ENCODE measurements around the gene ASIC2.

The ASIC2 gene

DNA sequence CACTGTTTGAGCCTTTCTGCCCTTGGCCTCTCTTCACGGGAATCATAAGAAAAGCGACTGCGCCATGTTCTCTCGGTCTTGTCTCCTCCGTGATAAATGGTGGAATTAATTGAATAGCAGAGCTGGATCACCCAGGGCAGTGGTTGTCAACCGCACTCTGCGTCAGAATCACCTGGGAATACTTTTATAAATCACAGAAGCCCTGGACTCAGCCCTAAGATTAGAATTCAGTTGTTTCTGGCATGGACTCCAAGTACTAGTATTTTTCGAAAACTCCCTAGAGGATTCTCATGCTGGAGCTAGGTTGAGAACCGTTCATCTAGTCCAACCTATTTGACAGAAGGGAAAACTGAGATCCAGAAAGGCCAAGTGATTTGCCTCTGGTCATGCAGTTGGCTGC lies 237.3 kb downstream of the ASIC2 start:
- no peak for DNase-seq

DNA sequence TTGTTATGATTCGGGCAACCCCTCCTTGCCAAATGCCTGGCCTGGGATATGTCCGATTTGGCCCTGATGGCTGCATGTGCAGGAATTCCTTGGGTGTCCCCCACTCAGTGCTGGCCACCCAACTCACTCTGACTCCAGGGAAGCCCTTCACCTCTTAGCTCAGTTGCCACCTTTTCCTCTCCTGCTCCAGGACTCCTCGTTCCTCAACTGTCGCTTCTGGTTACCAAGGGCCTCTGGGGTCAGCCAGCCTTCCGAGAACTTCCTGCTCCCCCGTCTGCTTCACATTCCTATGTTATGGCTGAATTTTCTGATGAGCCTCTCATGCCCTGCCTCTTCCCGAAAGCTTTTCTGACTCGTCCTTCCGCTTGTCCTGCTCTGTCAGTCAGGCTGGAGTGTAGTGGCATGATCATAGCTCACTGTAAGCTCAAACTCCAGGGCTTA lies 237.9 kb downstream of the ASIC2 start:
- no peak for DNase-seq

DNA sequence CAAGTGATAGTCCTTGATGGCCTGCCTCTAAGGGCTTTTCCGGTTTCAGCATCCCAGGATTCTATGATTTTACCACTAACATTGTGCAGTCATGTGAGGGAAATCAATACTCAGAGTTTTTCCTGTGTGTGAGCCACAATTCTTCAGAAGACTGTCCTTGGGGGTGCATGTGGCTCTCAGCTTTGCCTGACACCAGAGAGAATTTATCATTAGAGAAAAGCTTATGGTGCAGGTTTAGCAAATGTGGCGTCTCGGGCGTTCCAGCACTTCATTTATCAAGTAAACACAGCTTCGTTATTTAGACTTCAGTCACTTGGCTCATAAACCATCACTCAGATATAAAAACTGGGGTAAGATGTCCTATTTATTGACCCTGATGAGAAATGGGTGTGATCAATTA lies 238.7 kb downstream of the ASIC2 start:
- DNase-seq = no peak

DNA sequence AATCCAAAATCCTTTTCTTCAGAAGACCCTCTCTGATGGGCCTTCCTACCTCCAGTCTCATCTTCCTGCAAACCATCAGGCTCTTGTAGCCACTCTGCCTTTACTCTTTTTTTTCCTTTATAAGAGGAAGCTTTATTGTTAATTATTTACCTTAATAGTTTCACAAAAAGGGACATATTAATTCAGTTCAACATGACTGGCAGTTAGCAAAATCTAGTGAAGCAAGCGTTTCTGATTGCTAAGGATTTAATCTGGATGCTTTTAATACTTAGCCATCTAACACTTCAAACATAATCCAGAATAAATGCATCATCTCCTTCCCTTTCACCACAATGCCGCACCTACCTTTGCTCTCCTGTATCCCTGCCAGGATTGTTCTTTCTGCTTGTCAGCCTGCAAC lies 239.4 kb downstream of the ASIC2 start:
- DNase-seq = no peak

DNA sequence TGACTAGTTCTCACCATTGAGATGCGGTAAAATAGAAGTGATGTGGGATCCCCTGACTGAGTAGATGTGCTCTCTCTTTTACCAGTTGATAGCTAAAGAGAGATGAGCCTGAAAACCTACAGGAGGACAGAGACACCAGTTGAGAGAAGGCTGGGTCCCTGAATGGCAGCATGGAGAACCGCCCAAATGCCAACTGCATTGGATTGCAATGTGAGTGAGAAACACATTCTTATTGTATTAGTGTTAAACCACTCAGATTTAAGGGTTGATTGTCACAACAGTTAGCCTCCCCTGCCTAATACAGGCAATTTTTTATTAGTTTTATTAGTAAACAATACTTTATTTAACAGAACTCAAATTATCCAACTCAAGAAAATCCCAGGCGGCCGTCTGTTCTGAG lies 240.2 kb downstream of the ASIC2 start:
- no peak for DNase-seq

DNA sequence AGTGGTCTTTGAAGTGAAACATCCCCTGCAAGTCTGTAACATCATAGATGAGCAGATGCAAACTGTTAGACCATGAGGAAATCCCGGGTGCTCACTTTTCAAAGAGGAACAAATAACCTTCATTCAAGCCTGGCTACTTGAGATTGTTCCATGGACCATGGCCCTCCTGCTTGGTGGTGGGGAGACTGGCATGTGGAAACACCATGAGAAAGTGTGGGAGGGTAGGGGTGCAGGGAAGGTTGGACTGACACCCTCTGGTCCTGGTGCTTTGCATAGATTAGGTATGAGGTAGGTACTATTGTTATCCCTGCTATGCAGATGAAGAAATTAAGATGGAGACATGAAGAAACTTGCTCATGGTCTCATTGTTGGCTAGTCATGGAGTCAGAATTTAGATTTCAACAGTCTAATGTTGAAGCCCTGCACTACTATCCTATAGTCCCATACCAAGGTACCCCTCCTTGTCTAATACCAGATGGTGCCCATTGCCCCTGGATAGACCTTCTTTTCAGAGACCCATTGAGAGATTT lies 242.4 kb downstream of the ASIC2 start:
- no peak for DNase-seq

DNA sequence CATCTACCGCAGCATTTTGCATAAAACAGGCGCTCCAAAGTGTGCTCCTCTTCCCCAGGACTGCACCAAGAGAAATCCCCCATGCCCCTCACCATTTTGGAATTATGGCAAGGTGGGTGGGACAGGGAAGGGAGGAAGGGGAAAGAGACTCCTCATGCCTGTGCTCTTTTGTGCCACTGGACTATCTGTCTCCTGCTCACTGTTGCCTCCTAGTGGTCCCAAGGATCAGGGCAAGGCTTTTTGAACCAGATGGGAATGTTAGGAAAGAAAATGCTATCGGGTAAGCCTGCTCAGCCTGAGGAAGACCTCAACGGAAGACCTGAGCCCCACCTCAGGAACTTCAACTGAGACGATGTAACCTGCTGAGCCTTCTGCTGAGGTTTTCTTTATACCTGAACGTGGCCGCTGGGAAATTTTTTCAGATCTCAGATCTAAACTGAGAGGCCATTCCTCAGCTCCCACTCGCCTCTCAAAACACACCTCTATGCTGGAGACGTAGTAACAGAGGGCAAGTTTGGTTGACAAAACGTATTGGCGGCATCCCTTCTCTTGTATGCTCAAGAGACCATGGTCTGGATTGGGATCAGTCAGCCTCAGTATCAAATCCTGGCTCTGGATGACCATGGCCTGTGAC lies 243.2 kb downstream of the ASIC2 start:
- peak; percentile 30 for DNase-seq

DNA sequence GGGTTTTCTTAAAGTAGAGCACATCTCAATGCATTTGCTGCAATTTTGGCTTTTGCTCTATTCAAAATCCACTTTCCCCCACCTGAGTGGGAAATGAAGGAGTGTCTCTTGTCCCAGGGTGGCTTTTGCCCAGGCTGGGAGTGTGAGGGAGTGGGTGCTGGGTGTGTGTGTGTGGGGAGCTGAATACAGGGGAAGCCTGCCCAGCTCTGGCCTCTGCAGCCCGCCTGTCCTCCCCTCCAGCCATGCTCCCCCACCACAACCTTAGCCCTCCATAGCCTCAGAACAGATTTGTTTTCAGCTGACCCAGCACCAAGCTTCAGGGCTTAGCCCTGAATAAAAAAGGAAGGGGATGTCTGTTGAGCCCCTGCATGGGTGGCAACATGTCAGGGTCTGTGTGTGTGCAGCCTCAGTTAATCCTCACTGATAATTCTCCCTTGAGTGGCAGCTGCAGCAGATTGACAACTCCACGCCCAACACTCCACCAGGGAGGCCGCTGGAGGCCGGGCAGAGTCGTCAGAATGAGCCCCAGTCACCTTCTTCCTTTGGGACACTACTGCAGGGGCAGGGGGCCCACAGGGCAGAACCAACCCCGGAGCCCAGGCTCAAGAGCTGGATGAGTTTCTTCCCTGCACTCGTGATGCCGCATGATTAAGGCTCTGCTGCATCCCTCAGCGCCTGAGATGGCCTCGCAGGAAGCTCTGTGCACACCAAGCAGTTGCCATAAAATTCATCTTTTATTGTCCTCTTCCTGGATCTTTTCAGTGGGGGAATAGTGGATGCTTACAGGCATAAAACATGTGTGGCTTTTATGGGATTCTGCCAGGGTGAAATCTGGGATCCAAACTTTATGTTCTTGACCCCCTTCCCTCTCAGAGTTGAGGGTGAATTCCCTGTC lies 246.5 kb downstream of the ASIC2 start:
- DNase-seq = no peak

DNA sequence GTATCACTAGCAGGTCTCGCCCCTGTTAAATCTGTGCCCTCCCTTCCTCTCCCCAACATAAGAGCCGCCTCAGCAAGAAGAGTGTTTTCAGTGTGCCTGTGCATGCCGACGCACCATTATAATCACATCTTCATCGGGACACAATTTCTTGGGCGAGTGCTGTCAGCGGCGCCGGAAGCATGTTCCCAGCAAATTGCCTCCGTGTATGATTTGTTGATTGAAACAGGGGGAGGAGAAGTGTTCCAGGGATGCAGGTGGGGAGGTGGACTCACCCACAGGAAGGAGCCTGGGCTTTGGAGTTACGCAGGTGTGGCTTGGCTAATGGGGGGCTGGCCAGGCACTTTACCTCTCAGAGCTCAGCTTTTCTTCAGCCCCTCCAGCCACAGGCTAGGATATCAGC lies 247.9 kb downstream of the ASIC2 start:
- no peak for DNase-seq

DNA sequence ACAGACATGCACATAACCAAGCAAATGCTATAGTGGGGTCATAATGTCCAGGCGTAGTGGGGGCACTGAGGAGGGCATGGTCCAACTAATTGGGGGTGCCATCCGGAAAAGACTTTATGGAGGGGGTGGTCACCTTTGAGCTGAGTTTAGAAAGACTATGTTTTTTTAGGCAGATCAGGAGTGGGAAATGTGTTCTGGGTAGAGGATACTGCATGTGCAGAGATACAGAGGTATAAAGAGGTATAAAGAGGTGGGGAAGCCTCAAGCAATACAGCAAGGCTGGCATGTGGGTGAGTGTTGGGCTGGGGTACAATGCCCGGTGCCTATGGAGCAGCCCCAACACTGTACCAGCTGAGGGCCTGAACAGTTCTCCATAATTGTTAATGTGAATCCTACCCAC lies 248.3 kb downstream of the ASIC2 start:
- no peak for DNase-seq

DNA sequence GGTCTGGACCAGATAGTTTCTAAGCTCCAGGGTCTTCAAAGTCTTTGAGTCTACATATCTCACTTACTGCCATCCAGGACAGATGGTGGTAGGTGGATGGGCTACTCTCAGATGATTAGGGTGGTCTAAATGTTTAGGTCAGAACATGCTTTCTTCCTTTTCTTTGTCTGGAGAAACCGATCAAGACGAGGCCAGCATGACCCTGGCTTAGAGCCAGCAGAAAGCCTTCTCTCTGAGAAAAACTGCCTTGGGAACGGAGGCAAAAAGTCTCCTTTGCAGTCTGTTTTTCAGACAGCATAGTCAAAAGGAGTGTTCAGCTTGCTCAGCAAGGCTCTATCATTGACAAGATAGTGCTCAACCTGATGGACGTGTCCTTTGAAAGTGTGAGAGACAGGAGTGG lies 252.6 kb downstream of the ASIC2 start:
- DNase-seq = no peak

DNA sequence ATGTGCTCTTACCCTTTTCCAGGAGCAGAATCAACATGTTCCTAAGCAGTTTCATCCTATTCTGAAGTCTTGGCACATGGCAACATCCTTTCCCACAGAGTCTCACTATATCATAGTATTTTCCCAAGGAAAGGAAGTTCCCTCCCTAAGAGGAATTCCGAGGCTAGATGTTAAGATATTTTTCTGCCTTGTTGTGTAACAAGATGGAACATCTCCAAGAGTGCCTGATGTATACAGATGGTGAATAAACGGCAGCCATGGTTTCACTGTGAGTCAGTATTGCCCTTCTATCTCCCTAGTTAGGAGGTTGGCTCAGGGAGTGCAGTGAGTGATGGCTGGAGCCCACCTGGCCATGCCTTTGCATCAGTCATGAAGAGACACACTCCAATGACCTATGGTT lies 253.2 kb downstream of the ASIC2 start:
- no peak for DNase-seq

DNA sequence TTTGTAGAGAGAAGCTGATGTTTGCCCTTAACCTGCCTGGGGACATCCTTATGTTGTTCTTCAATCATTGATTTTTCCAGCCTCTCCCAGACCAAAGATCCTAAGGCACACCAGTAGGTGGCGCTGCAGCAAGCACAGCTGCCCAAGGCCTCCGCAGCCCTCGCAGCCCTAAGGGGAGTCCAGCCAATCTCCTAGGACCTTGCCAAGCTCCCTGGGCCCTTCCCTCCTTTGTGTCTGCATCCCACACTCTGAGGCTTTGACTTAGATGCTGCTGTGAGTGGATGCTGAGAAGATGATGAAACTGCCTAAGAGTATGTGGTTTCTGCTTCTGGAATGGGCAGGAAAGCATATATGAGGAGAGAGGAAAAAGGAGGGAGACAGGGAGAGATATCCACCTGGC lies 254.4 kb downstream of the ASIC2 start:
- DNase-seq = no peak

DNA sequence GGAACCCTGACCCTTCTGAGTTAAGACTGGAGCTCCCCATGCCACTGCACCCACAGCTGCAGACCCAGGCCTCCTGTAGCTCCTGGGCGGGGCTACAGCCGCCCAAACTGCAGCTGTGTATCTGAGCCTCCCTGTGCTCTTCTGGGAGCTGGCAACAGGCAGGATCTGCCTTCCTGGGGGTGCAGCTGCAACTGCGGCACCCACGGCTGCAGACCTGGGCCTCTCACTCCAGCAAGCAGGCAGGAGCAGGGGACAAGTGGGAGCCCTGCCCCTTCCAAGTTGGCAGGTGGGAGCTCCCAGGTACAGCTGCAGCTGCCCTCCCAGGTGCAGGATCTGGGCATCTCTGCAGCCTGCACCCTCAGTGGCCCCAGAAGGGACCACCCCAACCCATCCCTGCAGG lies 259.9 kb downstream of the ASIC2 start:
- DNase-seq = no peak

DNA sequence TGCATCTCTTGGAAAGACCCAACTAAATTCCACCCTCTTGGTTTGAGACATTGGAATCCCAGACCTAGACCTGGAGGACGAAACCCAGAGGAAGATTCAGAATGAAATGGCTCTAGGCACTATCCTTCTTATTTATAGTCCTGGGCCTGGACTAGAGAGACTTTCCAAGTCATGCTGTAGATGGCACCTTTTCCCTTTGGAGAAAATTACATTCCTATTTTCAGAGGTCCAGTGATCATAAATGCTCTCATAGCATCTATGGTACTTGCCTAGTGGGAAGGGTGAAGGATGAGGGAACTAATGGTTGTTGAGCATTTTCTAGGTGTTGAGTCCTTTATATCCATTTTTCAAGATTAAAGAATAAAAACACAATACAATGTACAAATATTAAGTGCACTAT lies 264.3 kb downstream of the ASIC2 start:
- DNase-seq = no peak

DNA sequence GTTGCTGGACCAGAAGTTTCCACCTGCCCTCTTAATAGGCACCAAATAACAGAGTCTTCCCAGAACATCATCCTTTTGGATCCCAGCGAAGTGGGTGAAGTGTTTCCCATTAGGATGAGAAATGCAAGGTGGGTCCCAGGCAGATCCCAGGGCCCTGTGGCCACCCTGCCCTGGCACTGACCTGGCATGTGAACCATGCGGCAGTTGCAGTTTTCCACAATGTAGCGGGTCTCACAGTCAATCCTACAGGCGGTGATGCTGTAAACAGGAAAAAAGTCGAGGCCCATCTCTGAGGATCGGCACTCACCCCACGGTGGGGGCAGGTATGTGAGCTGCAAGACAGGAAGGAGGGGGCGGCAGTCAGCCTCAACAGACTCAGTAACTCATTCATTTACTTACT lies 265.0 kb downstream of the ASIC2 start:
- DNase-seq = no peak

DNA sequence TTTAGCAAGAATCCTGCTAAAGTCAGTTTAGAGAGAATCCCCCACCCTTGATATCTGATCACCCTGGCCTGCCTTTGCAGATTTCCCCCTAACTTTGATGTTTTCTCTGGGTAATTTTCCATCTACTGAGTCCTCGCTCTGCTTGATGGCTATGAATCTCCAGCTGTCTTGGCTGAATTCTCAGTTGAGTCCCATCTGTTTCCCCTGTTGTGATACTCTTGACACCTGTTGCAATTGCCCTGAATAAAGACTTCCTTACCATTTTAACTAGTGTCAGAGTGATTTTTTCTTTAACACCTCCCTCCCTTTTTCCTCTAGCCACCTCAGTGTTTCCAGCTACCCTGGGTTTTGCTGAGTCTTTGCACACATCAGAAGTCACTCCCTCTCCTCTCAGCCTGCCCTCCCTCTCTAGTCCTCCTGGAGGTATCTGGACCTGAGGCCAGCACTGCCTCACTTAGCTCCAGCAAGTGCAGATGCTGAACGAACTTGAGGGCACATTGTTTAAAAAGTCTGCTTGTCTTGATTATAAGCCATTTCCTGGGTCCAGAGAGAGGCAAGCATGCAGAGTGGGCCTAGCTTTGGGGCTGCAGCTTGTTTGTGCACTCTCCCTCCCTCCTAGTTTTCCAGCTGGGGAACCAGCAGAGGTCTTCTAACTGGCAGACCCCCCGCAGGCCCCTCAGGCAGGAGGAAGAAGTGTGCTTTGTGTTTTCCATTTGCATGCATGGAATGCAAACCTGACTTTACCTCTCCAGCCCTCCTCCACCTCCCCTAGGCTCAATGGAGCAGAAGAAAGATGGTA lies 268.2 kb downstream of the ASIC2 start:
- DNase-seq = no peak

DNA sequence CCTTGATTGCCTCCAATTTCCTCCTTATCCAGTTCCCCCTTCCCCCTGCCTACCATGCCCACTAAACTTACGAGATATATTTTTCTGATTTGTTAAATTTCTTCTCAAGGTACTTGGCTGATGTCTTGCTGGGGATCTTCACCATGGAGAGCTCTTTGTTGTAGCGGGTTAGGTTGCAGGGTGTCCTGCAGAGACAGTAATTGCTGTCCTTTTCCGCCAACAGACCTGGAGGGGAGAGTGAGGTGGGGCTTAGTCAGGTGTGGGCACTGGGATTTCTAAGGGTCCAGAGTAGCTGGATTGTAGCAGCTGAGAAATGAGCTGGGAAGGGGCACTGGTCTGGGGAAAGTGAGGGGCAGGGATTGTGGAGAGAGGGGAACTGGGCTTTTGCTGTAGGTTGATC lies 269.3 kb downstream of the ASIC2 start:
- no peak for DNase-seq

DNA sequence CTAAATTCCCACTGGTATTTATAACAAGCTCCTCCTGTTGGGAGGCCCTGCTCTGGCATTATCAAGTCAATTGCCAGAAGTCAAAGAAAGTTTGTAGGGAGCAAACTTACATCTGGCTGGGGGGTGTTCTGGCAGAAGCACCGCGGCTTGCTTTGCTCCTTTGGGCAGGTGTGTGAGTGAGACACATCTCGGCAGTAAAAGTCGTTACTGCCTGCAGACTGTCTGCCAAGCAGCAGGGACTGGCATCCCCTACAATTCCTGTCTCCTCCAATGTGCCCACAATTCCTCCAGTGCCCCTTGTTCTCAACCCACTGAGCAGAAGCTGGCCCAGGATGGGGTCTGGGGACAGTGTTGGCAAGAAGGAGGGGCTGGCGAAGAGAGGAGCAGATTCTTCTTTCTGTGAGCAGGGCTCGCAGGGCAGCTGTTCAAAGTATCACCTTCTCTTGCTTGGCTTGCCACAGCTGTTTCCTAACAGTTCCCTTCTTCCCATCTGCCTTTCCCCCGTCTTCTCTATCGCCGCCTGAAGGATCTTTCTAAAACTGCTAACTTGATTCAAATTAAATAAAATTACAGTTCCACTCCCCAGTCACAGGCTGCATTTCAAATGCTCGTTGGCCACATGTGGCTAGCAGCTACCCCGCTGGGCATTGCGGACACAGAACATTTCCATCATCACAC lies 271.2 kb downstream of the ASIC2 start:
- DNase-seq = no peak

DNA sequence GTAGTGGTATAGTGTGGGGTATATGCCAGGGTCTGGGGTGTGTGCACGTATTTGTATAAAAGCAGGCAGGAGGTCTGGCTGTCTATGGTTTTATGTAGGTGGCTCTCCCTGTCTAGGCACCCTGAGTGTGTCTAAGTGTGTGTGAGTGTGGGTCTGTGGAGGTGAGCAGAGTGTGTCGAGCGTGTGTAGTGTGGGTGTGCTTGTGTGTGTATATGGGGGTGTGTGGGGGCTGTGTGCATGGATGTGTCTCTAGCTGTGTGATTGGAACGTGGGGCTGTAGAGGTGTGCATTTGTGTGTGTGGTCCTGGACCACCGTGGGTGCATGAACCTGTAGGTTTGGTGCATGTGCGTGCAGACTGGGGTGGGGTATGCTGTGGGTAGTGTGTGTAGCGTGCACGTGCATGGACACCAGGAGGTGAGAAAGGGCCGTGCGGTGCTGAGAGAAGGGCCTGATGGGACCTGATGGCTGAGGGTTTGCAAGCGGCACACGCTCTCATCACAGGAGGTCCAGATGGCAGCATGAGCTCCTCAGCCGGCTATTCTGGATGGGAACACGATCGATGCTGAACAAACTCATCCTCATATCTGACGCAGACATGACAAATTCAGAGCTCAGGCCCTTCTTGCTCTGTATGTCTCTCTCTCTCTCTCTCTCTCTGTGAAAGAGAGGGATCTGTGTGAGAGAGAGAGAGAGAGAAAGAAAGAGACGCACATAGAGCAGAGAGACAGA lies 273.8 kb downstream of the ASIC2 start:
- DNase-seq = no peak

DNA sequence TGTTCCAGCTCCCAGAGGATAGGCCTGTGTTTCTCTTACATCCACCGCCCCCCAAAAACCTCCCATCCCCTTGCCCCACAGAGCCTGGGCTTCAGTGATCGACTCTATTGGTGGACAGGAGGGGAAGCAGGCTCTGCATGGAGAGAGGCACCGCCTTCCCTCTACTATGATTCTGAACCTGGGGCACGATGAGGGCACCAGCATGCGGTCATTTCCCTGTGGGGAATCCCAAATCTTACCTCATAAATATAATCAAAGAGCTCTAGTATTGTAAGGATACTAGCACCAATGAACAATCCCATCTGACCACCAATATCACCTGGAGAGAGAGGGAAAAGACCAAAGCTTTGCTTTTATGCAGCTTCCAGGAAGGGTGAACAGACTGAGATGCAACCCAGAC lies 275.7 kb downstream of the ASIC2 start:
- DNase-seq = no peak

DNA sequence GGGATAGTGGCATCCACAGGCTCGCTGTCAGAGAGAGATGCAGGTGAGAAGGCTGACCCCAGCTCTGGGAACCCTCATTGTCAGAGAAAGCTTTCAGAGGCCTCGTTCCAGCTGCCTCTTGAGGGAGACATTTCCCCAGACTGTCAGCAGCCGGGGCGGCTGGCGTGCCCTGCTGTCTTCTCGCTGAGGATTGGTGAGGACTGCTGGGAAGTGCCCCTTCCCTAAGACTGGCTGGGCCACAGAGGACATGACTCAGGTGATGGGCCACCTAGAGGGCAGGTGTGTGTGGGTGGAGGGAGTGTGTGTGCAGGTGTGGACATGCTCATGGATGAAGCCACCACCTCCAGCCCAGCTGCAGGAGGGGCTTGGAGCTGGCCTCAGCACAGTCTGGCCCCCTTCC lies 276.2 kb downstream of the ASIC2 start:
- no peak for DNase-seq

Data from stimulated activated CD4-positive, alpha-beta T cell treated with anti-CD3 and anti-CD28 coated beads, Interleukin-4, amount 100 ng/mL, for 1 hour (primary cell).